MM.1S (cell line): ENCODE results near the gene KHSRP.

Experiments used
- CTCF ChIP-seq: fragments of 300-600 bp; sonication (generic); IDR thresholded peaks from 2 replicates; pipeline ENCODE4 v1.5.1; 2016; ENCODE audit warnings: antibody characterized with exemption, low read length, mixed read lengths
- EZH2 ChIP-seq: fragments of 300-600 bp; sonication (generic); optimal IDR thresholded peaks from 2 replicates; pipeline ENCODE3; 2017; ENCODE audit warnings: low read depth, mild to moderate bottlenecking, antibody characterized with exemption, low read length, mixed read lengths

- TF ChIP-seq CTCF (no peak), EZH2 (no peak)
These were observed 22.6 kb downstream of the KHSRP start for GRCh38 chr19:6402058-6402457.
